ENCODE data around the gene TBCD. TPM values are rescaled to one million over a fixed set of nuclear protein-coding genes. Genes with fewer than 3 reads are reported as not detected.

The TBCD gene
- total RNA-seq, 1 experiment from 2014 or later: 129 TPM

- TF ChIP-seq CTCF (conservative IDR thresholded peaks at IDR 0.05): no peak
- Histone ChIP-seq H3K4ac (ENCODE audit: low read depth, low read length) (no peak overlapping the region), H3K23me2 (ENCODE audit: insufficient read length, low read depth, low read length, poor library complexity, severe bottlenecking) (no peaks in the 10 kb centered on the region), H3K23ac (ENCODE audit: insufficient read length, low read depth, low read length) (no peak overlapping the region), H3K56ac (ENCODE audit: insufficient read length, low read depth, low read length) (no peak overlapping the region), H2BK20ac (ENCODE audit: low read depth, low read length, poor library complexity, severe bottlenecking) (no peak overlapping the region), H3K18ac (ENCODE audit: insufficient read length, low read depth, low read length) (no peak overlapping the region), H4K5ac (ENCODE audit: insufficient read length, low read depth, low read length) (no peak overlapping the region), H3K79me1 (ENCODE audit: insufficient read depth, low read depth, low read length, poor library complexity, severe bottlenecking) (no peaks in the 10 kb centered on the region), H2BK12ac (ENCODE audit: insufficient read length, low read depth, low read length) (no peak overlapping the region), H3K14ac (ENCODE audit: insufficient read depth, low read length) (no peak overlapping the region; the same call in 1 of the 2 replicates), H3K4me1 (ENCODE audit: insufficient read depth, low read length) (no peaks in the 10 kb centered on the region), H2BK15ac (ENCODE audit: low read depth, low read length) (no peak overlapping the region), H4K91ac (ENCODE audit: insufficient read length, low read depth, low read length) (no peak overlapping the region), H2BK120ac (ENCODE audit: low read depth, low read length, poor library complexity, severe bottlenecking) (no peak overlapping the region), H3K27me3 (ENCODE audit: insufficient read depth, low read length) (no peaks in the 10 kb centered on the region), H4K20me1 (ENCODE audit: control insufficient read depth, insufficient read depth, insufficient read length) (no peaks in the 10 kb centered on the region), H3K79me2 (ENCODE audit: insufficient read depth, low read length) (no peaks in the 10 kb centered on the region; the same call in 1 of the 2 replicates), H2BK5ac (ENCODE audit: insufficient read length, low read length) (no peak overlapping the region), H3K9ac (ENCODE audit: extremely low read depth, insufficient read length, low read length) (no peak overlapping the region), H3K4me2 (ENCODE audit: insufficient read depth, insufficient read length, low read length) (no peak overlapping the region), H2AFZ (ENCODE audit: low read length) (no peak overlapping the region), H3T11ph (ENCODE audit: low read length) (no peak overlapping the region), H4K8ac (replicated peaks; ENCODE audit: insufficient read length, low read depth, low read length) (no peak overlapping the region), H2AK5ac (ENCODE audit: insufficient read length, low read length) (no peak overlapping the region), H3K9me3 (ENCODE audit: control insufficient read depth, low read depth, low read length) (no peaks in the 10 kb centered on the region), H3K27ac (ENCODE audit: insufficient read length, low read depth, low read length) (no peak overlapping the region)
- Mint-ChIP-seq H3K27me3 (ENCODE audit: low read depth) (no peaks in the 10 kb centered on the region), H3K4me1 (peaks cover 5% of the 10 kb centered on the region in 2 experiments), H3K27ac (no peak overlapping the region; a peak in 1 of 7 replicates), H3K36me3 (ENCODE audit: insufficient read depth in 1 of 3, low read depth in 3 of 3) (peaks cover 30 to 41% (median 31%) of the 10 kb centered on the region in 3 experiments), H3K4me3 (no peak overlapping the region), H3K9me3 (no peaks in the 10 kb centered on the region; a peak in 1 of 5 replicates)
- WGBS (ENCODE audit: extremely low coverage, insufficient read length, low lambda C conversion rate): no CpG with 5 or more reads among the region's 42 CpGs
- no peak for DNase-seq
Observed at GRCh38 chr17:82782657-82783207, 30.9 kb downstream of the TBCD start.
